GM21360 (cell line): Measurements from ENCODE around the gene CARD9.

Experiments
- ATAC-seq: cut with Tn5 transposase; IDR thresholded peaks from one replicate; pipeline ENCODE4 v1.9.1; 2021; ENCODE audit warnings: mild to moderate bottlenecking, moderate library complexity; ENCODE audit not compliant: unreplicated experiment

The CARD9 gene

GRCh38 chr9:136381966-136382513, 8.6 kb upstream of the CARD9 start:
- no peak for ATAC-seq

GRCh38 chr9:136381311-136381710, 7.8 kb upstream of the CARD9 start:
- no peak for ATAC-seq

- ATAC-seq, result no peak
Measured at GRCh38 chr9:136380381-136380780, 6.9 kb upstream of the CARD9 start.

GRCh38 chr9:136379891-136380290, 6.4 kb upstream of the CARD9 start:
- no peak for ATAC-seq

GRCh38 chr9:136379401-136379800, 5.9 kb upstream of the CARD9 start:
- ATAC-seq, result no peak

GRCh38 chr9:136379003-136379287, 5.5 kb upstream of the CARD9 start:
- no peak for ATAC-seq

GRCh38 chr9:136378170-136379002, 4.9 kb upstream of the CARD9 start:
- ATAC-seq, result no peak

- ATAC-seq, result no peak
Measured at GRCh38 chr9:136377341-136378169, 4.1 kb upstream of the CARD9 start.

GRCh38 chr9:136376457-136376856, 3.0 kb upstream of the CARD9 start:
- ATAC-seq, result no peak

- no peak for ATAC-seq
Measured at GRCh38 chr9:136375096-136375495, 1.6 kb upstream of the CARD9 start.

- no peak for ATAC-seq
Measured at GRCh38 chr9:136374183-136374575, 710 bp upstream of the CARD9 start.

- no peak for ATAC-seq
Measured at GRCh38 chr9:136372561-136373299, 739 bp downstream of the CARD9 start.

GRCh38 chr9:136372006-136372405, 1.5 kb downstream of the CARD9 start:
- no peak for ATAC-seq

- no peak for ATAC-seq
Measured at GRCh38 chr9:136371533-136371880, 2.0 kb downstream of the CARD9 start.

GRCh38 chr9:136370687-136371532, 2.6 kb downstream of the CARD9 start:
- no peak for ATAC-seq

GRCh38 chr9:136370037-136370436, 3.4 kb downstream of the CARD9 start:
- ATAC-seq, result no peak

GRCh38 chr9:136368190-136368589, 5.3 kb downstream of the CARD9 start:
- ATAC-seq, result no peak

GRCh38 chr9:136367296-136368145, 5.9 kb downstream of the CARD9 start:
- ATAC-seq, result no peak

- no peak for ATAC-seq
Measured at GRCh38 chr9:136366826-136367225, 6.6 kb downstream of the CARD9 start.
